Cardiac fibroblast (primary cell): ENCODE measurements around the gene ALKBH1.
"Not testable (repeated sequence)": the region's sequence is repeated elsewhere in the genome, so short reads cannot be mapped to it uniquely, and the experiment has no call there.

Experiments
- DNase-seq, 2 donors: peaks; one replicate each; pipeline versions ENCODE4 v3.0.0 to v3.0.0-alpha.2; 2010; ENCODE audit warnings: low read depth in 2 of 2
- H3K4me3 ChIP-seq, 2 donors: replicated peaks in 1 of 2; 1 replicate in 1 of 2; 2 replicates in 1 of 2; pipeline ENCODE4 v1.5.1; 2011; ENCODE audit warnings: low read depth in 2 of 2, low read length in 2 of 2, mild to moderate bottlenecking in 2 of 2, moderate library complexity in 1 of 2
- CTCF ChIP-seq: IDR thresholded peaks from one replicate; pipeline ENCODE4 v1.5.1; 2011; ENCODE audit warnings: low read depth, mild to moderate bottlenecking, low read length, inconsistent platforms

ALKBH1 gene

GRCh38 chr14:77681196-77682157, 26.3 kb downstream of the ALKBH1 start:
- peak; percentile 11 to 48 for DNase-seq
- no peak overlapping the region for H3K4me3 ChIP-seq
- no peak for TF ChIP-seq CTCF

GRCh38 chr14:77674931-77675330, 32.9 kb downstream of the ALKBH1 start:
- no peak overlapping the region for H3K4me3 ChIP-seq
- DNase-seq, result no peak
- TF ChIP-seq CTCF, result no peak

- no peak for DNase-seq
- no peak overlapping the region for H3K4me3 ChIP-seq
- no peak for TF ChIP-seq CTCF
Measured at GRCh38 chr14:77673193-77673592, 34.6 kb downstream of the ALKBH1 start.

GRCh38 chr14:77667331-77667730, 40.5 kb downstream of the ALKBH1 start:
- no peak for TF ChIP-seq CTCF
- H3K4me3 ChIP-seq, result no peak overlapping the region
- no peak for DNase-seq

GRCh38 chr14:77663293-77663692, 44.5 kb downstream of the ALKBH1 start:
- no peak for TF ChIP-seq CTCF
- DNase-seq, result peak; percentile 7 to 72
- H3K4me3 ChIP-seq, result no peak overlapping the region

GRCh38 chr14:77661562-77661961, 46.3 kb downstream of the ALKBH1 start:
- DNase-seq, H3K4me3 ChIP-seq: not testable (repeated sequence)

- TF ChIP-seq CTCF, result no peak
- DNase-seq, result no peak
- no peak overlapping the region for H3K4me3 ChIP-seq
Measured at GRCh38 chr14:77660754-77661153, 47.1 kb downstream of the ALKBH1 start.
